ENCODE results near the gene ARNT2.

Gene ARNT2

DNA sequence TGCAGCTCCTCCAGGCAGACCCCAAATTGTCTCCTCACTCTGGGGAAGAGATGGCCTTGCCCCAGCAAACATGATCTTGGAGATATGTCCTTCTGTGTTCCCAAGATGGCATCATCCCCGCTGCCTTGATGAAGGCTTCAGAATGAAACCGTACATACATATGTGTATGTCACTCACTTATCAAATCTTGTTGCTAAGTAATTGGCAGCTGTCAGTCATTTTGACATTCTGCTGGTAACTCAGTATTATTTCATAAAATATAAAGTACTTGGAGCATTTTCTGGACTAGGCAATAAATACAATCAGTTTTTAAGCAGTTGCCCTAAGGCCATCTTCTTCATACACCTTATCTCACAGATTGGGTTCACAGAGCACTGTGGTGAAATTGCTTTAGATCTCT is 62.4 kb downstream of the ARNT2 start:
- DNase-seq (ENCODE audit: low read depth) = no peak

DNA sequence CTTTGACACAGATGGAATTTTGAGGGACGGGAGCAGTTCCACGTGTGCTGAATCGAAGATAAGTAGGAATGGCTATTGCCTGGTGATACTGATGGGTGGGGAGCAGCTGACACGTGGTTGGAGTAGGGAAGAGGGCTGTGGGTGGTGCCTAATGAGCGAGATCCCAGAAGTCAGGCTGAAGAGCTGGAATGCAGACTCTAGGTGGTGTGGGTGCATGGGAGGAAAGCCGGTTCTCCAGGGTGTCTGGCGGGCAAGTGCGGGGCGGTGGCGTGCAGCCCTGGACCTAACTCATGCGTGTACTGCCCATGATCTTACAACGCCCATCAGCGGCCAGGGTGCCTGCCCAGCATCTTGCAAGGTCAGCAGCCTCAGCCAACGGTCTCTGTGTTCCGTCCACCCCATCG is 63.1 kb downstream of the ARNT2 start:
- DNase-seq (ENCODE audit: low read depth) = no peak

DNA sequence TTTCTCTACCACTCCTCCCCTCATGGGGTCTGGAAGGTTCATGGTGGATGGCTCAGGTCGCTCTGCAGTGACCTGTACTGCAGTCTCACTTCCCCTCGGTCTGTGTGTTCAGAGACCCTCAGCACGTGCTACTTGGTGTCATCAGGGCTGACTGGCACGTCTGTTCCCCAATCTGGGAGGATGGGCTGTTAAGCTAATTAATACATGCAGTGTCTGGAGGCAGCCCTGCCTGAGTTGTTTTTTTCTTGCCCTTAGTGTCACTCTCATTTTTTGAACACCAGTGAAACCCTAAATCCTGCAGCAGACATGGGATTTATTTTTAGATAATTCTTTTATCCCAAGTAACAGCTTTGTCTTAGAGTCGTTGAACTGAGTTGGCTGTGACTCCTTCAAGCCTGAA is 64.6 kb downstream of the ARNT2 start:
- DNase-seq (ENCODE audit: low read depth) = no peak

DNA sequence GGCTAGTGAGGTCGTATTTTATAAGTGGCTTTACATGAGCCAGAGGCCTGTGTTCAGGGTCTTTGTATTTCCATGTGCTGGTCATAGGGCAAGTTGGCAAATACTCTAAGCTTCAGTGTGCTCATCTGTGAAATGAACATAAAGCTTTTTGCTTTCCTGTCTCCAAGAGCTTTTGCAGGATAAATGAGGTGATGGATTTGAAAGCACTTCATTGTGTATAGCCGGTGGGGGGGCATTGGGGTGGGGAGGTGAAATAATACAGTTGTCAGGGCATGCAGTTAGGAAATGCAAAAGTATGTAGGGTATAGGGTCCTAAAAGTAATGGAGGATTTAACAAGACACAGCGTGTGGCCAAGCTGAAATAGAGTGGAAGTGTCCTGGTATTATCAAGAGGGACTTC is 67.7 kb downstream of the ARNT2 start:
- DNase-seq (ENCODE audit: low read depth) = no peak

DNA sequence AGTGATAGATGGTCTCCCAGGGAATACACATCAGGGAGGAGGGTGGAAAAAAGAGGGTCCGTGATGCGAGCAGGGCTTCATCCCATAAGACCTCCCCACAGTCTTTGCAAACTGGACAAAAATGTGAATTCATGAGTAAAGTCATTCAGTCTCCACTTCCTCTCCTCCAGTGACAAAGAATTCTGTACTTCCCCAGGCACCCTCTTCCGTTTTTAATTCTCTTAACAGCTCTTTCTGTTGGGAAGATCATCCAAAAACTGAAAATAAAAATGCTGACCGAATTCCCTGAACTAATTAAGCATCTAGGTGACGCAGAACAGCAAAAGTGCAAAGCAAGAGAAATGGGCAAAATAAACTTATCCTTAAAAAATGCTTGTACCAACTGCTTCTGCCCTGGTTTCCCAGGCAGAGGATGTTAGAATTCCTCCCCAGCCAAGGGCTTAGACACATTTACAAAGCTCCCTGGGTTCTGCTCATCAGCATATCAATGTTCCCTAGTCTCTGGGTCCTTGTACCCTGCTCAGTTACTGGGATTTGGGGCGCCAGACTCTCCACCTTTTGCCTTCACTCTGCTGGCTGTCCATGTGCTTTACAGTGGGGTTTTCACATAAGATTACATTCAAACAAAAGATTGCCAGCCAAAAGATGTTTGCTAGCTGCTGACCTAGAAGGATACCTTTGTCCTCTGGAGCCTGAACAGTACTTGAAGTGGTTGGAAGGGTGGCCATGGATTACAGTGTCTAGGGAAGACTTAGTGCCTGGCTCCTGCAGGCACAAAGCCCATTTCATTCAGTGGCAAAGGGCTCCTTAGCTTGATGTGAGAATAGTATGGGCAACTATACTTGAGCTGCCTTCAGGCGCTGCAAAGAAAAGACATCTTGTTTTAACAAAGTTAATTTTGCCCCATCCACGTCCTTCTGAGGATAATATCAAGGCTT is 69.4 kb downstream of the ARNT2 start:
- DNase-seq (ENCODE audit: low read depth) = no peak

DNA sequence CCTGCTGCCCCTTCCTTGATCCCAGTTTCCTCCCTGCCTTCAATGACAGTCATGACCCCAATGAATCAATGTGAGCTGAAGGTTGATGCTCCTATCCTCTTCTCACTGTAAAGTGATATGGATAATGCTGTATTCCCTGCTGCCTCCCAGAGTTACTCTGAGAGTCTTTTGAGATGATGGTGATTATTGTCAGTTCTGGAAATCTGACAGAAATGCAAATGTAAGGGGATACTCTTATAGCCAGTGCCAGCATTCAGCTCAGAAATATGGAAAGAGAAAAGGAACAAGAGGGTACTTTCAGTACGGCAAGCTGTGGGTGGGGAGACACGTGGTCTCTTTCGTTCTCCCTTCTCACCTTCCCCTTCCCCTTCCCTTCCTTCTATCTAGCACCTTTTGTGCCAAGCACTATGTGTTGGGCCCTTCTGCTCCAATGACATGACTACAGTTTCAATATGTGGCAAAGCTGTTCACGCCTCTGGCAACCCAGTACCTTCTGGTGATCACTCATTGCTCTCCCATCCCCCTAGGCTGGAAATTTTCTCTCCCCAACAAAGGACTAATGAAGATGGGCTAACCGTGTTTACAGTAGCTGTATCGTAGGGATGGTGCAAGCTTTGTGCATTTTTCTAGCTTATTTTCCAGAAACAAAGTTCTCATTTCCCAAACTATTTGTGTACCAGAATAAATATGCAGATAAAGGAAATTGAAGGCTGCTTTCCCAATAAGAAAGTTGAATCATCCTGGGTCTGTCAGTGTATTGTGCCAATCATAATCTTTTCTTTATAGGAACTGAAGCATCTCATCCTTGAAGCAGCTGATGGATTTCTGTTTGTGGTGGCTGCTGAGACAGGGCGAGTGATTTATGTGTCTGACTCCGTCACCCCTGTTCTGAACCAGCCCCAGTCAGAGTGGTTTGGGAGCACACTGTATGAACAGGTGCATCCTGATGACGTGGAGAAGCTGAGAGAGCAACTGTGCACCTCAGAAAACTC is 70.3 kb downstream of the ARNT2 start:
- DNase-seq (ENCODE audit: low read depth) = no peak

DNA sequence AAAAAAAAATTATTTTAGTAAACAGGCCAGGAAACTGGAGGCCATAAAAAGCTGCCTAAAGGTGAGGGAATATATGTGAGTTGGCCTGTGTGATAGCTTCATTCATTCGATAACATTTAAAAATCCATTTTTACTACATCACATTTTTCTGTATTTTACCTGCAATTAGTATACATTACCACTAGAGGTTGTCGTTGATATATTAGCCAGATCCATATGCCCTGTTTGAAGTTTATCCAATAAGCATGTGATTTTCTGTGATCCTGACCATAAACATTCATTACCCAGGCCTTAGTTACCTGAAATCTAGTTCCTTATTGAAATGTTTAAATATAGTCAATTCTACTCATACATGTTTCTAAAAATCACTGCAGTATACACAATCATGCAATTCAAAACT is 71.4 kb downstream of the ARNT2 start:
- DNase-seq (ENCODE audit: low read depth) = no peak

DNA sequence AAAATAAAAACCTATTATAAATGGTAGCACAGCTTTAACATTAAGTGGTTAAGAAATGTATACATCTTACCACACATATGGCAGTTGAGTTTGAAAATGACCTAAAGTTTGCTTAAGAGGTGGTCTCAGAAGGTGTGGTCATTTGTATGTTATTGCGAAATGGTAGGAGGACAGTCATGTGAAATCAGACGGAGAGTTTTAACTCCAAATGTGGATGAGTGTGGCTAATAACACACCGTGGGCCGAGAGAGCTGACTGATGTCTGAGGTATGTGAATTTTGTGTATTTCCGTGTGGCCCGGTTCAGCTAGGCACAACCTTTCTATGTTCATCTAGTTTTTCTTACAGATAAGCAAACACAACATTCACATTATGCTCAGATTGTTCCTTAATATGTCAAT is 71.9 kb downstream of the ARNT2 start:
- no peak for DNase-seq (ENCODE audit: low read depth)

DNA sequence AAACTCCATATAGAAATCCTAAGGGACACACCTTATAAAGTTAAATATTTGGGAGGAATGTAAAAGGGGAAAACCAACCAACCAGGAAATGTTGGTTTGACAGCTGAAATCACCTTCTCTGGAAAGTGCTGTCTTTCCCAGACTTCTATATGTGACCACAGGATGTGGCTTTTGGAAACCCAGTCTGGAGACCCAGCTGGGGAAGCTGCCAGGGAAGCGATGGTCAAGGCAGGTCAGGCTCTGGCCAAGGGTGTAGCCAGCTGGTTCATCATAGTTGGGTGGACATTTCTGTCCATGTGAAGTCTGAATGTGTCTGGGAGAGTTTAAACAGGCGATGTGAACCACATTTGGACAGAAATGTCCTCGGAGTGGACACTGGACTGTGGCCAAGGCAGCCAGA is 73.9 kb downstream of the ARNT2 start:
- no peak for DNase-seq (ENCODE audit: low read depth)

DNA sequence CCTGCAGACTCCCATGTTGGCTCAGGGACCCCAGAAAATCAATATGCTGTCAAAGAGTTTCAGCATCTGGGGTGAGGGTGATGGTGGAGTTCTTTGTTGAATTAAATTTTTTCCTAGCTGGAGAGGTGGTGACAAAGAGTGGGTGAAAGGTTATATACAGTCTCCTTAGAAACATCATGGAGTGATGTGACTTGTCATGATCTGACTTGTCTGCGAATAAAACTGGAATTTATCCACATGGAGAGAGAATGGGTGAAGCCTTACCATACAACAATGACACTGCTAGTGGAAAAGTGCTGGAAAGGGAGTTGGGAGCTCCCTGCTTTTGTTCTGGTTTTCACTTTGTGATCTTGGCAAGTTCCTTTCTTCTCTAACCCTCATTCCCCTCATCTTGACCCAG is 75.0 kb downstream of the ARNT2 start:
- no peak for DNase-seq (ENCODE audit: low read depth)

DNA sequence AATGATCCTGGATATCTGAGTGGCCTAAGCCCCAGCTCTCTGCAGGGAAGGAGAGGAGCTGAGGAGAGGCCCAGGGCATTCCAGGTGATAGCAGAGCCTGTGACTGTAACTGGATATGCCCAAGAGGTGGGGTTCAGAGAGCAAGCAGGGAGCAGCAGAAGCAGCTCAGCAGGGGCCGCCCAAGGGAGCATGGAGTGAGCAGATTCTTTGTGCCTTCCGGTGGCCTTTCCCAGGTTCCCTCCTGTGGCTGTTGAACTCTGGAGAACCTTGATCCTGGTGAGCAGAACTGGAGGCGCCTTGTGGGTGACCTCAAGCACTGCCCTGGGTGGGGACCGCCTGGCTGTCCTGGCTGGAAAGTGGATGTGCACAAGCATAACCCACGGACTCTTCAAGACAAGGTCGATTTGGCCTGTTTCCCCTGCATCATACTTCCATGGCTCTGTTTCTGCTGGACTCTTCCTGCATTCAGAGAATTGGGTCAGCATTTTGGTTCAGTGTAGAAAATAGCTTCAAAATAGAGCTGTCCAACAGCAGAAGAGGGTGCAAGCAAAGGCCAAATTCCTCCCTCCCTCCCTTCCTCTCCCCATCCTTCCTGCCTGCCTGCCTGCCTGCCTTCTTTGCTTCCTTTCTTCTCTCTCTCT is 76.1 kb downstream of the ARNT2 start:
- DNase-seq (ENCODE audit: low read depth) = no peak

DNA sequence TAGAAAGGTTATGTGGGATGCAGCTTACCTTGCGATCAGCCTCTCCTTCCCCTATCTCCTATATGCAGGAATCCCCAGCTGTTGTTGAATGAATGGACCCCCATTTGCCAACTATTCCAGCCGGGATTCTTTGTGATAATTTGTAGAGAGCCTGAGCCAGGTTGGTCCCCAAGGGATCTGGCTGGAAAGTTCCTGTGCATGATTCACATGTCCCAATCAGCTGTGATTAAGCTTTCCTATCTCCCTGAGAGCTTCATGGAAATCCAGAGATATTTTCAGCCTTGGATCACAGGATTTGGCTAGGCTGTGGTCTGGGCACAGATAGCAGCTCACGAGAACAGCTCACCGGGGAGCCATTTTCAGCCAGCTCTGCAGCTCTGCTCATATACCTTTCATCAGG is 76.7 kb downstream of the ARNT2 start:
- no peak for DNase-seq (ENCODE audit: low read depth)

DNA sequence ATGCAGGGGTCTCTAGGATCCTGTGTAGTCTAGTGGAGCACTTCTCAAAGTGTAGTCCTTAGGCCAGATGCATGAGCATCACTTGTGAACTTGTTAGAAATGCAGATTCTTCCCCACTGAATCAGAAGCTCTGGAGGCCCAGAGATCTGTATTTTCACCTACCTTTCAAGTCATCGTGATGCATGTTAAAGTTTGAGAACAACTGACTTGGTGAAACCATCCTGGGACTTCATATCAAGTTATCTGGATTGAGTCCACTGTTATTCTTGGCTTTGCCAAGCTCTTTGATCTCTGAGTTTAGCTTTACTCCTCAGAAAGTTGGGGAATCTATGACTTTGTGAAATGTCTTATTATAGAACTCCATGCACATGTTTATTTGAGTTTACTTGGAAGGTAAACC is 78.5 kb downstream of the ARNT2 start:
- no peak for DNase-seq (ENCODE audit: low read depth)

DNA sequence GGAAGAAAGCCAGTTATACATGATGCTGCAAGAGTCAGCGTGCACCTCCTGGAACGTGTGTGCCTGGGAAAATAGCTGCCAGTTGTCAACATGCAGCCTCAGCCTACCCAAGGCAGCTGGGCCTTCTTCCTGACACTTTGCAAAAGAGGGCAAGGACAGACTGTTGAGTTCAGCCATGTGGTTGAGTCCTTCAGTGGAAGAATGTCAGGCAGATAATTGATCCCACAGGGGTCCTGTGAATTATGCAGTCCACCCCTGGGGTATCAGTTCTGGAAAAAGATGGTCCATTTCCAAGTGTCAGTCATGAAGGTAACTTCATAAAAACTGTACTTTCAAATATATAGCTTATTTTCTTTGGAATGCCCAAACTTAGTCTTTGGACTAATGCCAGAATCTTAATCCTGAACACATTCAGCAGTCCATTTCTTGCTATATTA is 79.6 kb downstream of the ARNT2 start:
- DNase-seq (ENCODE audit: low read depth) = no peak

DNA sequence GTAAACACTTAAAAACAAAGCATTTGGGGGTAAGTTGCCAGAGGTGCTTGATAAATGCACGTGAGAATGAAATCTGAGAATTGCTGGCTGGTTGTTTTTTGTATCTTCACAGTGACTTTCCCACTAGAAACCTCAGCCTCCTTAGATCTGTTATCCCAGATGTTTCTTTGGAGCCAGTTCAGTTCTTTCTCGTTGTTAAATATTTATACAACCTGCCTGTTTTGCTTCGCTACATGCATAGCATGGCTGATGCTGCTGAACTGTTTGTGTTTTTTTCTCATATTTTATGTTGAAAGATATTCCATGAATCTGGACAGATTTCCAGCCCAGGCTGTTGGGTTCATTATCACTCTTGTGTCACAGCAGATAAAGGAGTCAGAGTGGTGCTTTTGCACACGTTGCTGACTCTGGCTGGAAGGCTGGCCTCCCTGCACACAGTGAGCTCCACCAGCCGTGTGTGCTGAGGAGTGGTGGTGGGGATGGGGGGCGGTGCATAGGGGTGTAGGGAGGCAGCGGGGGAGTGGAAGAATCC is 80.2 kb downstream of the ARNT2 start:
- DNase-seq (ENCODE audit: low read depth) = no peak

DNA sequence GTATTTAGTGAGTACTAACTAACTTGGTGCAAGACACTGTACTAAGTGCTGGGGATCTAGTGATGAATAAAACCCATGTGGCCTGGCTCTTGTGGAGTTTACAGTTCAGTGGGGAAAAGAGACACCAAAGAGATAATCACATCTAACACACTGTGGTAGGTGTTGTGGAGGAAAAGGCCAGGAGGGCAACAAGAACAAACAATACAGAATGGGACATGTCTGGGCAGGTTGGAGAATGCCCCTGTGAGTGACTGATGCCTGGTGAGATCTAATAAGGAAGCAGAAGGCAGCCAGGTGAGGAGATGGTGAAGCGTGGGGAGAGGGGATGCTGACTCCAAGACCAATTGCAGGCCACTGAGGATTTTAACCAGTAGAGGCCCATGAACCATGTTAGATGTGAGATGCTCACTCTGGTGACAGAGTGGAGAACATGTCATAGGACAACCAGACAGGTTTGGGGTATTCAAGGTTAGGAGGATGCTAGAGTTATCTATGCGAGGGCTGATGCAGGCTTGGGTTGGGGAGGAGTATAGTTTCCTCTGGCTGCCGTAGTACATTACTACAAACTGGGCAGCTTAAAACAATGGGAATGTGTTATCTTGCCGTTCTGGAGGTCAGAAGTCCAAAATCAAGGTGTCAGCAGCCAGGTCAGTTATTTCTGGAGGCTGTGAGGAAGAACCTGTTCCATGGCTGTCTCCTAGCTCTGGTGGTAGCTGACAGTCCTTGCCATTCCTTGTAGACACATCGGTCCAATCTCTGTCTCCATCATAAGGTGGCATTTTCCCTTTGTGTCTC is 81.4 kb downstream of the ARNT2 start:
- DNase-seq (ENCODE audit: low read depth) = no peak

DNA sequence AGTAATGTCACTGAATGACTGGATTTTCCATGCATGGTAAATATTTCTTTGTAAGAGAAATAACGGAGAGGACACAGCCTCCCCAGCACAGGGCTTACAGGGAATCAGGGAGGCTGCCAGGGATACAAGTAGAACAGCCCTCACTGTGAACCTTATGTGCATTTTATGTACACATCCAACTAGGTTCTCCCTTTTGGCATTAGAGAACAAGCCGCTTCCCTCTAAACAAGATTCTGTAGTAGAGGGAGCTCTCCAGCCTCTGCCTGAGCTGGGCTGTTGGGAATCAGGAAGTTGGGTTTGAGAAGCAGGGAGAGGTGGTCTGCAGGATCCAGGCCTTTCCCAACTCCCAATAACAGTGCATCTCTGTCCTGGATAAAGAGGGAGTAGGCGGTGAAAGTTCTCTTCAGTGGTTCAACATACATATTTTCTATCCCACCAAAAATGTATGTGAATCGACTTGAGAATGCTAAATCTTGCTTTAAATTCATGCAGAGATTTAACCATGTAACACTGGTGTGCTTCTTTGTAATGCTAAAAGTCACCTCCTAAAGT is 83.7 kb downstream of the ARNT2 start:
- no peak for DNase-seq (ENCODE audit: low read depth)

DNA sequence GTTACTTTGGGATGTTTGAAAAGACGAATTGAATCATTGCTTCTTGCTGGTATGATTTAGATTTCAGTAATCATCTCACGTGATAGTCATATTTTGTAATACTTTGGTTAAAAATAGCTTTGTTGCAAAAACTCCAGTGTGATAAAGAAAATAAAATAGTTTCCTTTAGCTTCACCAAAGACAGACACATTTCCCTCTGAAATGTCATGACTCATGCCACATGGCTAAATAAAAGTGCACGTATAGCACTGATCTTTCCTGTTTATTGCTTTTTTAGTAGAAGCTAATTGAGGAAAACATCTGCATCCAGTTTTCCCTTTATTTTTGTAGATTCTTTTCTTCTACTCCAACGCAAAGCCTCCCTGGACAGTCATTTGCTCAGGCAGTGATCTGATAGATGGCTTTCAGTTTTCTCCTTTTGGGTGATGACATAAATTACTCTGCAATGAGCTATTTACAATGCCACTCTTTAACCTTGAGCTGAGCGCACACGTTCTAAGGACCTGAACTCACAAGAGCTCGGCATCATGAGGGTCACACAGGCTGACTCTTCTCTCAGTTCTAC is 84.9 kb downstream of the ARNT2 start:
- DNase-seq (ENCODE audit: low read depth) = no peak

DNA sequence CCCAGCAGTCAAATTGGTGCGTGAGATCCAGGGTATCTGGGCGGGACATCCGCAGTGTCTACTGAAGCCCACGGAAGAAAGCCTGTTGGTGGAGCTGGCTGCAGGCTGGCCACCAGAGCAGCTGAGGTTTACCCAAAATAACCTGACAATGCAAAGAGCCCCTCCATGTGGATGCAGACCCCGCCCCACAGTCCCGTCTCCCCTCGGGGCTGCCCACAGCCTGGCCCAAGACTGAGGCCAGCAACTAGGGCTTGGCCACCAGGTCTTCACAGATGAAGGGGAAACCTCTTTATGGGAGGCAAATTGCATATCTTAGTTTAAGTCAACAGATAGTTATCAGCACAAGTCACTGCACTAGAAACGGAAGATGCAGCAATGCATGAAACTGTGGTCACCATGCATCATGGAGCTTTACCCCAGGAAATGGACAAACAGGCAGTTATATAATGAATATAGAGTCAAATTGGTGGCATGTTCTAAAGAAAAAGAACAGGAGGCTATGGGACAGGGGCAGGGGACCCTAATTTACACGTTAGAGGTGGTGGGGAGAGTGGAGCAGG is 86.3 kb downstream of the ARNT2 start:
- DNase-seq (ENCODE audit: low read depth) = no peak

DNA sequence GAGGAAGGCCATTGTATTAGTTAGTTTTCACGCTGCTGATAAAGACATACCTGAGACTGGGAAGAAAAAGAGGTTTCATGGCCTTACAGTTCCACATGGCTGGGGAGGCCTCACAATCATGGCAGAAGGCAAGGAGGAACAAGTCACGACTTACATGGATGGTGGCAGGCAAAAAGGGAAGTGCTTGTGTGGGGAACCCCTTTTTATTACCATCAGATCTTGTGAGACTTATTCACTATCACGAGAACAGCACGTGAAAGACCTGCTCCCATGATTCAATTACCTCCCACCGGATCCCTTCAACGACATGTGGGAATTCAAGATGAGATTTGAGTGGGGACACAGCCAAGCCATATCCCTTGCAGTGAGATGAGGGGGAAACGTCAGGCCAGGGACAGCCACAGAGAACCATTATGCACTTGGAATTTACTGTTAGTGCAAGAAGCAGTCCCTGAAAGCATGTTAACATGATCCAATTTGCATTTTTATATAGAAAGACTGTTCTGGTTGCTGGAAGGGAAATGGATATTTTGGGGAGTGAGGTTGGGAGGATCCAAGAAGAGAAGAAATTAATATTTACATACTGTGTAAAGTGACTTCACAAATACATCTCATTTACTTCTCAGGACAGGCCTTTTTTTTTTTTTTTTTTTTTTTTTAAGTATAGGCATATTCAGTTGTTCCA is 87.1 kb downstream of the ARNT2 start:
- DNase-seq (ENCODE audit: low read depth) = no peak

Measured in stimulated activated CD8-positive, alpha-beta memory T cell treated with anti-CD3 and anti-CD28 coated beads, Interleukin-15, amount 100 ng/mL, for 24 hours (primary cell).